Measurements from ENCODE around the gene EEF1AKMT4.
A peak's percentile ranks its signal among the peaks of the same experiment; 100 is the strongest.

Gene EEF1AKMT4

GRCh38 chr3:184236033-184236410 lies 13.4 kb upstream of the EEF1AKMT4 start:
- DNase-seq, result no peak

GRCh38 chr3:184236636-184237035 lies 12.8 kb upstream of the EEF1AKMT4 start:
- no peak for DNase-seq

GRCh38 chr3:184237211-184237610 lies 12.3 kb upstream of the EEF1AKMT4 start:
- DNase-seq, result no peak

GRCh38 chr3:184237807-184238206 lies 11.7 kb upstream of the EEF1AKMT4 start:
- DNase-seq, result no peak

DNA sequence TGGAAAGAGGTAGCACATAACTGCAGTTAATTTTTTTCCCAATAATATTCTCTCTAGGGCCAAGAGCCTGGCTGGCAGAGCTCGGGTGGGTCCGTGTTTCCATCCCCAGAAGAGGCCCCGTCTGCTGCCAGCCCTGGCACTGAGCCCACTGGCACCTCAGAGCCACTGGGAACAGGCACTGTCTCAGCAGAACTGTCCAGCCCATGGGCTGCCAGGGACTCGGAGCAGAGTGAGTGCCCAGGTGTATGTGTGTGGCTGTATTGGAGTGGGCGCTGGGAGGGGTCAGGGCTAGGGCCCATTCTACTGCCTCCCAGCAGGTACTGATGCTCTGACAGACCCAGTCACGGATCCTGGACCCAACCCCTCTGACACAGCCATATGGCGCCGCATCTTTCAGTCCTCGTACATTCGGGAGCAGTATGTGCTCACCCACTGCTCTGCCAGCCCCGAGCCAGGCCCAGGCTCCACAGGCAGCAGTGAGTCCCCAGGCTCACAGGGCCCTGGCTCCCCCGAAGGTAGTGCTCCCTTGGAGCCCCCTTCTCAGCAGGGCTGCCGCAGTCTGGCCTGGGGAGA lies 11.1 kb upstream of the EEF1AKMT4 start:
- no peak for DNase-seq

- no peak for DNase-seq
These were observed 10.3 kb upstream of the EEF1AKMT4 start for GRCh38 chr3:184239221-184239620.

- DNase-seq, result no peak
These were observed 9.8 kb upstream of the EEF1AKMT4 start for GRCh38 chr3:184239708-184240107.

- no peak for DNase-seq
These were observed 8.9 kb upstream of the EEF1AKMT4 start for GRCh38 chr3:184240384-184241140.

- no peak for DNase-seq
These were observed 8.4 kb upstream of the EEF1AKMT4 start for GRCh38 chr3:184241141-184241446.

DNA sequence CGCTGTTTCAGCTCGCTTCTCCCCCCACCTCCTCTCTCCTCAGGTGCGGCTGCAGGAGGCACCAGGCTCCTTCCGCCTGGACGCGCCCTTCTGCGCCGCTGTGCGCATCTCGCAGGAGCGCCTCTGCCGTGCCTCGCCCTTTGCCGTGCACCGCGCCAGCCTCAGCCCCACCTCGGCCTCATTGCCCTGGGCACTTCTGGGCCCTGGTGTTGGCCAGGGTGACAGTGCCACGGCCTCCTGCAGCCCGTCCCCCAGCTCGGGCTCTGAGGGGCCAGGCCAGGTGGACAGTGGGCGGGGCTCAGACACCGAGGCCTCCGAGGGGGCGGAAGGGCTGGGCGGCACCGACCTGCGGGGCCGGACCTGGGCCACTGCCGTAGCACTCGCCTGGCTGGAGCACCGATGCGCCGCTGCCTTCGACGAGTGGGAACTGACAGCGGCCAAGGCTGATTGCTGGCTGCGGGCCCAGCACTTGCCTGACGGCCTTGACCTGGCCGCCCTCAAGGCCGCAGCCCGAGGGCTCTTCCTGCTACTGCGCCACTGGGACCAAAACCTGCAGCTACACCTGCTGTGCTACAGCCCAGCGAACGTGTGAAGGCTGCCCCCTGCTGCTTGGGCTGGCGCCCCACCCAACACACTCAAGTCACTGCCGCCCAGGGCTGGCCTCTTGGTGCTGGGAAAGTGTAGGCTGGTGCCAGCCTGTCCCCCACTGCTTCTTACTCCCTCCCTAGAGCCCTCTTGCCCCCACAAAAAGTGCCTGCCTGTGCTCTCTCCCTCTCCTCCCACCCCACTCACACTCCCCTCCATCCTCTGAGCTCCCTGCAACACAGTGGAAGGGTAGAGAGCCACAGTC lies 7.8 kb upstream of the EEF1AKMT4 start:
- DNase-seq, result no peak

- no peak for DNase-seq
These were observed 7.2 kb upstream of the EEF1AKMT4 start for GRCh38 chr3:184242297-184242685.

- DNase-seq, result peak; percentile 76
These were observed 739 bp upstream of the EEF1AKMT4 start, which contains the start of gene ALG3 for GRCh38 chr3:184248454-184249411. ALG3 (minus strand) TSS chr3:184248962; CDS start chr3:184248940, 22 bp downstream.

- peak; percentile 83 for DNase-seq
These were observed 826 bp downstream of the EEF1AKMT4 start for GRCh38 chr3:184250167-184250828.

GRCh38 chr3:184255291-184256039 lies 6.0 kb downstream of the EEF1AKMT4 start:
- DNase-seq, result peak; percentile 25

- DNase-seq, result no peak
These were observed 7.8 kb downstream of the EEF1AKMT4 start for GRCh38 chr3:184257083-184257915.

DNA sequence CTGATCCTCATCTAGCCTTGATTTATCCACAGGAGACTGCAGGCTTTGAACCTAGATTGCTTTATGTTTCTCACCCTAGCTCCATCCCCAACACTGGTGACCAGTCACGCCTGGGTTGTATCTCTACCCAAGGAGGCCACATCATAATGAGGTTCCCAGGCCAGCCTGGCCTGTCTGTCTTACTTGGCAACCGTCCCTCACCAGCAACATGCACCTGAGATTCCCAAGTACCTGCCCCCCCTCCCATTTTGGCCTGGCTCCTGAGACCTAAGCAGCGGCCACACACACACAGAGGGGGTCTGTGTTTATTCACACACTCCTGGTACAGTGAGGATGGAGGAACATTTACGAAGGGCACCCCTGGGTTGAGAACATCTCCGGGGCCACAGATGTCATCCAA lies 9.5 kb downstream of the EEF1AKMT4 start:
- no peak for DNase-seq

DNA sequence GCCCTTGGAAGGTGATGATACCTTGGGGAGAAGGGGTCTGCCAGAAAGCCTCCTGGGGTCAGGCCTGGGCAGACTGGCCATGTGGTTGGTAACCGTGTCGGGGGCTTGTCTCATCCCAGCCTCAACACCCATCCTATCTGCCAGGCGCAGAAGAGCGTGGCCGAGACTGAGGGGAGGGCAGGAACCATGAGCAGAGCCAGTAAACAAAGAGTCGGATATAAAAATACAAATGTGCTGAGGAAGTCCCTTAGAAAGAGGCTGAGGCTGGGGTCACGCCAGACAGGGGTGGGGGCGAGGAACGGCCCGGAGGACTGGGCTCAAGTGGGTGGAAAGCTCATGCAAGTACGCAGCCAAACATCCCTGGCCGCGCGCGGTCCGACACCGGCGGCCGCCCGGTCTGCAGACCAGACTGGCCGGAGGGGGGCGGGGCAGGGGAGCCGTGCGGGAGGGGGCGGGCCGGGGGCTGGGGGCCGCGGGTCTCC lies 10.0 kb downstream of the EEF1AKMT4 start:
- no peak for DNase-seq

GRCh38 chr3:184259878-184260723 lies 10.6 kb downstream of the EEF1AKMT4 start:
- DNase-seq, result no peak

DNA sequence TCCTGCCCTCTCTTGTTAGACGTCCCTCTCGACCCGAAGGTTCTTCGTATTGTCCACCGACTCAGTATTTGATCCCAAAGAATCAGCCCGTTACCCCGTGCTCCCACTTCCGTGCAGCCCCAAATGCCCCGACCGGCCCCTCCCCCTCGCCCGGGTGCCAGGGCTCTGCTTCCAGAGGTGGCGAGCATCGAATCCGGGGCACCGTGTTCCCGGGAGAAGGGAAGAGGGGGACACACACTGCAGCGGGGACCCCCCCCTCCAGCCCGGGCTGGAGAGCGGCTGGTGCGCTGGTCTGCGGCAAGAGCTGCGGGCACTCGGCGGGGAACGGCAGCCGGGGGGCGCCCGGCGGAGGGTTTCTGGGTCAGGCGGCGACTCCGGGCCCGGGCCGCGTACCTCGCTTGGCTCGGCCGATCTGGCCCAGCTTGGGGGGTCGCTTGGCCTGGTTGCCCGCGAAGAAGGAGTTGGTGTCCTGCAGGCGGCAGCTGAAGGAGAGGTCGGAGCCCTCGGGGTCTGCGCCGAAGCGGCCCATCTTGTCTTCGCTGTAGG lies 11.3 kb downstream of the EEF1AKMT4 start:
- no peak for DNase-seq

Measured in NK-92 treated with Interleukin-12 subunit alpha and Interleukin-12 subunit beta, amount 100 ng/mL, for 24 hours (cell line).